Lower lobe of right lung (tissue), 2 donors: ENCODE data around the gene HSBP1. TPM values are rescaled to one million over a fixed set of nuclear protein-coding genes. Genes with fewer than 3 reads are reported as not detected.

Source experiments
- ATAC-seq, 2 donors: fragments of 200-7000 bp; cut with Tn5 transposase; one replicate each; pipeline ENCODE4 v1.9.1; 2020 to 2022; ENCODE audit warnings: mild to moderate bottlenecking in 2 of 2, moderate library complexity in 2 of 2
- DNase-seq: peaks from one replicate; pipeline ENCODE4 v3.0.0-alpha.2; 2020
- H3K27ac ChIP-seq: fragments of 200-600 bp; one replicate; pipeline ENCODE4 v1.8.0; 2022
- H3K27me3 ChIP-seq: fragments of 200-600 bp; one replicate; pipeline ENCODE4 v1.8.0; 2022; ENCODE audit warnings: low read depth
- H3K36me3 ChIP-seq: fragments of 200-600 bp; one replicate; pipeline ENCODE4 v1.8.0; 2022; ENCODE audit warnings: mild to moderate bottlenecking
- H3K4me1 ChIP-seq: fragments of 200-600 bp; one replicate; pipeline ENCODE4 v1.8.0; 2022
- H3K4me3 ChIP-seq: fragments of 200-600 bp; one replicate; pipeline ENCODE4 v1.8.0; 2022; ENCODE audit warnings: mild to moderate bottlenecking
- H3K9me3 ChIP-seq: fragments of 200-600 bp; one replicate; pipeline ENCODE4 v1.8.0; 2022
- intact Hi-C: fragments of 100-400 bp; cut with DNase I; formaldehyde crosslinking; loops from one replicate; pipeline ENCODE4 v1.11.0; 2022
- total RNA-seq: library from RNA; stranded (reverse); fragmentation: NEBNext Ultra II Directional; extraction: Animal tissue kit (Norgen Biotek cat#: 25700); gene quantifications from one replicate; pipeline ENCODE4 v1.2.1, GENCODE V29; 2021
- TF ChIP-seq, protein P1 (sequence below): fragments of 200-600 bp; IDR thresholded peaks from one replicate; pipeline ENCODE4 v1.8.0; 2022; ENCODE audit warnings: antibody characterized with exemption, mild to moderate bottlenecking
- donor health status: DM: no; HTN: yes; CAD: no; lungs with severe emphysema.

Gene HSBP1
- total RNA-seq, 1 donor from 2014 or later: 105 TPM

DNA sequence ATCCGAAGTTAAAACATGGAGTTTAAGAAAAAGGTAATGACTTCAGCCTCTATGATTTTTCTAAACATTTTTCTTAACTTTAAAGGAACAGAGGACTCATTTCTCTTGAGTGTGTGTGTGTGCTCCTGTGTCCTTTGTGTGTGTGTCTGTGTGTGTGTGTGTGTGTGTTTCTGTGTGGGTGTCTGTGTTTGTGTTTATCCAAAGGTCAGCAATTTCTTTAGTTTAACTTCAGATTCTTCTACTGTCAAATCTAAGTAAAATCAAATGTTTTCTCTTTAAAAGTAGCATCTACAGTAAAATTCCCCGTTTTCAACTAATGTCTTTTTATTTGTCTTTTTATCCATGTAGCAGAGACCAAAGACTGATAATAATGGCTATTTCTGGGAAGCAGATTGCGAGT is 31.8 kb downstream of the HSBP1 start:
- H3K36me3 ChIP-seq: no peaks in the 10 kb centered on the region
- H3K9me3 ChIP-seq: no peaks in the 10 kb centered on the region
- H3K4me3 ChIP-seq: no peak overlapping the region
- no peak overlapping the region for H3K27ac ChIP-seq
- peaks cover 7% of the 10 kb centered on the region for H3K4me1 ChIP-seq
- no peaks in the 10 kb centered on the region for H3K27me3 ChIP-seq
- intact Hi-C loops: no loop called here
- DNase-seq (no peak), ATAC-seq (no peak)
- TF ChIP-seq, protein P1, sequence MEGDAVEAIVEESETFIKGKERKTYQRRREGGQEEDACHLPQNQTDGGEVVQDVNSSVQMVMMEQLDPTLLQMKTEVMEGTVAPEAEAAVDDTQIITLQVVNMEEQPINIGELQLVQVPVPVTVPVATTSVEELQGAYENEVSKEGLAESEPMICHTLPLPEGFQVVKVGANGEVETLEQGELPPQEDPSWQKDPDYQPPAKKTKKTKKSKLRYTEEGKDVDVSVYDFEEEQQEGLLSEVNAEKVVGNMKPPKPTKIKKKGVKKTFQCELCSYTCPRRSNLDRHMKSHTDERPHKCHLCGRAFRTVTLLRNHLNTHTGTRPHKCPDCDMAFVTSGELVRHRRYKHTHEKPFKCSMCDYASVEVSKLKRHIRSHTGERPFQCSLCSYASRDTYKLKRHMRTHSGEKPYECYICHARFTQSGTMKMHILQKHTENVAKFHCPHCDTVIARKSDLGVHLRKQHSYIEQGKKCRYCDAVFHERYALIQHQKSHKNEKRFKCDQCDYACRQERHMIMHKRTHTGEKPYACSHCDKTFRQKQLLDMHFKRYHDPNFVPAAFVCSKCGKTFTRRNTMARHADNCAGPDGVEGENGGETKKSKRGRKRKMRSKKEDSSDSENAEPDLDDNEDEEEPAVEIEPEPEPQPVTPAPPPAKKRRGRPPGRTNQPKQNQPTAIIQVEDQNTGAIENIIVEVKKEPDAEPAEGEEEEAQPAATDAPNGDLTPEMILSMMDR: no peak

DNA sequence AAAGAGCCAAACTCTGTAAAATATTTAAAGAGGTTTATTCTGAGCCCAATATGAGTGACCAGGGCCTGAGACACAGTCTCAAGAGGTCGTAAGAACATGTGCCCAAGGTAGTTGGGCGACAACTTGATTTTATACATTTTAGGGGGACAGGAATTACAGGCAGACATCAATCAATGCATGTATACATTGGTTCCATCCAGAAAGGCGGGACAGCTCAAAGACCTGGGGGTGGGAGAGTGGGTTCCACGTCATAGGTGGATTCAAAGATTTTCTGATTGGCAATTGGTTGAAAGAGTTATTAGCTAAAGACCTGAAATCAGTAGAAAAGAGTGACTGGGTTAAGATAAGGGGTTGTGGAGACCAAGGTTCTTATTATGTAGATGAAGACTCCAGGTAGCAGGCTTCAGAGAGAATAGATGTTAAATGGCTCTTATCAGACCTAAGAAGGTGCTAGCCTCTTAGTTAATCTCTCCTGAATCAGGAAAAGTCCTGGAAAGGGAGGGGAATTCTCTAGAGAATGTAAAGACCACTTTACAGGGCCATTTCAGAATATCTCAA is 32.4 kb downstream of the HSBP1 start:
- no peak for ATAC-seq
- Histone ChIP-seq H3K36me3 (no peaks in the 10 kb centered on the region), H3K27ac (no peak overlapping the region), H3K9me3 (no peaks in the 10 kb centered on the region), H3K27me3 (no peaks in the 10 kb centered on the region), H3K4me1 (peaks cover 7% of the 10 kb centered on the region), H3K4me3 (no peak overlapping the region)
- intact Hi-C loops: no loop called here
- TF ChIP-seq, protein P1: no peak
- no peak for DNase-seq

DNA sequence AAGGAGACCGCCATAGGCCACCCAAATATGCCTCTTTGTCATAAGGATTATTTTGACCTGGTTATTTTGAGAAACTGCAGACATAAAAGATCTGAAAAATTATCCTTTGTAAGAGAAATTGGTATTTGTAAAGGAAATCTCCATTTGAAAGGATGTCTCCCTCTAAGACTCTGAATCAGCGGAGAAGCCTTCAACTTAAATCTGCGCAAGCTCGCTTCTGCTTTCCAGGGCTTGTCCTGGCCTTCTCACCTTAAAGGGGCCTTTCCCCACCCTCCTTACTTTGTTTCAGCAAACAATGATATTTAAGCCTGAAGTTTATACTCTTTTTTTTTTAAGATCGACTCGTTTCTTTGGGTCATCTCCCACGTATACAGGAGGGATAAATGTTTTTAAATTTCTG is 34.5 kb downstream of the HSBP1 start:
- TF ChIP-seq, protein P1: no peak

DNA sequence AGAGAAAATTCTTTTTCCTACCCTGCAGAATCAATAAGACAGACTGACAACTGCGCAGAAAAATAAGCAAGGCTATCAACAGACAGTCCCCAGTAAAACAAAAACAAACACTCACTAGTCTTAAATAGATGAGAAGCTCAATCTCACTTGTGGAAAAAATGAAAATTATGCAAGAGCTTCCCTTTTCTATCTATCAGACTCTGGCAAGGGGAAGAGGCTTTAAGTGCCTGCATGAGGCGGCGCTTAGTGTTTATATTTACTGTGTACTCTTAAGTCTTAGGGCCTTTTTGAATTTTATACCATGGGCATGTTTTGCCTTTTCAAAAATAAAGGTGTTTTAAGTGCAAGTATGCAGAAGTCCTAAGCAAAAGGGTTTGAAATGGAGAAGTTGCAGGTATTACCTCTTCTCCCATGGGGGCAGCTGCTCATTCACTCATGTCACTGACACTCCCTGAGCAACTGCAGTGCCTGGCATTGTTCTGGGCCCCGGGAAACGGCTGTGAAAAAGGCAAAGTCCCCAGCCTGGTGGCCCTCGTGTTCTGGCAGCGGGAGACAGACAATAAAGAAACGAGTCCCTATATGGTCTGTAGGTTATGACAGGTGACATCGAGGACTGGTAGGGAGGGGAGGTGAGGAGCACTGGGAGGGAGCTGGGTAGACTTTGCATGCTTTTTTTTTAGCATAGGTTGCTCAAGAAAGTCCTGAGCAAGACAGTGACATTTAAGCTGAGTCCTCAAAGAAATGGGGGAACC is 35.2 kb downstream of the HSBP1 start:
- DNase-seq (no peak), ATAC-seq (peak; percentile 48 to 59)
- H3K4me1 ChIP-seq: peaks cover 10% of the 10 kb centered on the region
- no peaks in the 10 kb centered on the region for H3K27me3 ChIP-seq
- TF ChIP-seq, protein P1: no peak
- H3K36me3 ChIP-seq: no peaks in the 10 kb centered on the region
- H3K27ac ChIP-seq: no peak overlapping the region
- no peak overlapping the region for H3K4me3 ChIP-seq
- no peaks in the 10 kb centered on the region for H3K9me3 ChIP-seq
- intact Hi-C loops: no loop called here

More for the DNA sequence above, 34.5 kb downstream of the HSBP1 start:
- H3K27me3 ChIP-seq: no peaks in the 10 kb centered on the region
- no peak overlapping the region for H3K4me3 ChIP-seq
- H3K27ac ChIP-seq: no peak overlapping the region
- H3K36me3 ChIP-seq: no peaks in the 10 kb centered on the region
- peaks cover 4% of the 10 kb centered on the region for H3K4me1 ChIP-seq
- ATAC-seq (no peak), DNase-seq (no peak)
- intact Hi-C loops: no loop called here
- H3K9me3 ChIP-seq: no peaks in the 10 kb centered on the region

DNA sequence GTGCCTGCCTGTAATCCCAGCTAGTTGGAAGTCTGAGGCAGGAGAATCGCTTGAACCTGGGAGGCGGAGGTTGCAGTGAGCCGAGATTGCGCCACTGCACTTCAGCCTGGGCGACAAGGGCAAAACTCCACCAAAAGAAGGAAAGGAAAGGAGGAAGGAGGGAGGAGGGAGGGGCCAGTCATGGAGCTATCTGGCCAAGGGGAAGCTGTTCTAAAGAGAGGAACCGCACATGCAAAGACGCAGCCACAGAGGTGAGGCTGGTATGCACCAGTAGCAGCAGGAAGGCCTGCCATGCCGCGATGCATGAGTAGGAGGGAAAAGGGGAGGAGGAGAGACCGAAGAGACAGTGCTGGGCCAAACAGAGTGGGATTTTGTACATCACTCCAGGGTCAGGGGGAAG is 35.9 kb downstream of the HSBP1 start:
- intact Hi-C loops: no loop called here
- no peaks in the 10 kb centered on the region for H3K27me3 ChIP-seq
- peaks cover 10% of the 10 kb centered on the region for H3K4me1 ChIP-seq
- no peaks in the 10 kb centered on the region for H3K9me3 ChIP-seq
- no peak overlapping the region for H3K4me3 ChIP-seq
- TF ChIP-seq, protein P1: no peak
- peak; percentile 49 to 59 for ATAC-seq
- no peaks in the 10 kb centered on the region for H3K36me3 ChIP-seq
- H3K27ac ChIP-seq: no peak overlapping the region
- no peak for DNase-seq
